Measurements from ENCODE around the gene OR56A1.
A peak's percentile ranks its signal among the peaks of the same experiment; 100 is the strongest.
"Not testable (repeated sequence)": the region's sequence is repeated elsewhere in the genome, so short reads cannot be mapped to it uniquely, and the experiment has no call there.

The OR56A1 gene

GRCh38 chr11:6030708-6031405 lies at the start of gene OR56A1:
Gene OR56A1 (minus strand): TSS chr11:6030758. CDS start chr11:6027692, 3,066 bp downstream.
- DNase-seq: no peak

DNA sequence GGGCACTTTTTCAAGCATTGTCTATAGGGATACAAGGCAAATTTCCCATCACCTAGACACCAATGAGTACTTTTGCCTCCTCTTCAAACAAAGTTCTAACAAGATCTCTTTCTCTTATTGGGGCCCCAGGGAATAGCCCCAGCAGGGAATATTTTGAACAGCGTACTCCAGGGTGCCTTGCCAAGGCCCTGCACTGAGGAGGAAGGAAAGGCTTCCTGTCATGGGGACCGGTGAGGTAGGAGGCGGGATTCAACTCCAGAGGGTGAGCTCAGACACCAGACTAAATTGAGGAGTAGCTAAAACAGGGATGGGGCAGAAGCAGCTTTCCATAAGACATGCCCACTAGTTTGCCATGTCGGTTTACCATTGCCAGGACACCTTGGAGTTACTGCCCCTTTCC lies 48.9 kb upstream of the OR56A1 start:
- DNase-seq: no peak

- no peak for DNase-seq
These were observed 47.2 kb upstream of the OR56A1 start for GRCh38 chr11:6077723-6078122.

GRCh38 chr11:6076443-6076842 lies 45.9 kb upstream of the OR56A1 start:
- DNase-seq: not testable (repeated sequence)

- DNase-seq: no peak
These were observed 36.9 kb upstream of the OR56A1 start for GRCh38 chr11:6067502-6067901.

- DNase-seq: no peak
These were observed 32.3 kb upstream of the OR56A1 start for GRCh38 chr11:6062691-6063358.

- DNase-seq: no peak
These were observed 30.9 kb upstream of the OR56A1 start for GRCh38 chr11:6061475-6061874.

DNA sequence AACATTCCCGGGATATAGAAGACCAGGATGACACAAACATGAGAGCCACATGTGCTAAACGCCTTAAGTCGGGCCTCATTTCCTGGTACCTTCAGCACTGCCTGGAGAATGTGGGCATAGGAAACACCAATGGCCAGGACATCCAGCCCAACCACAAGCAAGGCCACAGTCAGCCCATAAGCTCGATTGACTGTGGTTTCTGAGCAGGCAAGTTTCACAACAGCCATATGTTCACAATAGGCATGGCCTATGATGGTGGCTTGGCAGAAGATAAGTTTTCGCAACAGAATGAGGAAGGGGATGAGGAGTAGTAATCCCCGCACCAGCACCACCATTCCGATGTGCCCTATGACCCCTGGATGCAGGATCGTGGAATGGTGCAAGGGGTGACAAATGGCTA lies 26.9 kb upstream of the OR56A1 start:
- peak; percentile 7 to 48 for DNase-seq

GRCh38 chr11:6055569-6055968 lies 25.0 kb upstream of the OR56A1 start:
- no peak for DNase-seq

- no peak for DNase-seq
These were observed 21.8 kb upstream of the OR56A1 start for GRCh38 chr11:6052374-6052773.

DNA sequence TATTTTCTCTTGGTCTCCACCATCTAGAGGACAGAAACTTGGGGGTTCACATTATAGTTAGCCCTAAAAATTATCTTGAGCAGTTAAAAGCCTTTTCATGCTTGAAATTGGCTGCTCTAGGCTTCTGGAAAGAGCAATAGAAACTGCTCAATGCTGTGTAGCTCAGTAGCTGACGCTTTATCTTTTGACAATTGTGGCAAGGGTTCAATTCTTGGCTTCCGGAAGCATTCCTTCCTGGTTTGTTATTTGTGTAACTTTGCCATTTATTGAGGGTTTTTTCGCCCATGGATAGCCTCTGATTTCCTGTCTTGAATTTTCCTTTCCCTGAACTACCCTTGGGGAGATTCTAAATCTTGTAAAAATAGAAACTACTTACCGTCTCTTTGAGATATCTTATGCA lies 10.3 kb upstream of the OR56A1 start:
- no peak for DNase-seq

DNA sequence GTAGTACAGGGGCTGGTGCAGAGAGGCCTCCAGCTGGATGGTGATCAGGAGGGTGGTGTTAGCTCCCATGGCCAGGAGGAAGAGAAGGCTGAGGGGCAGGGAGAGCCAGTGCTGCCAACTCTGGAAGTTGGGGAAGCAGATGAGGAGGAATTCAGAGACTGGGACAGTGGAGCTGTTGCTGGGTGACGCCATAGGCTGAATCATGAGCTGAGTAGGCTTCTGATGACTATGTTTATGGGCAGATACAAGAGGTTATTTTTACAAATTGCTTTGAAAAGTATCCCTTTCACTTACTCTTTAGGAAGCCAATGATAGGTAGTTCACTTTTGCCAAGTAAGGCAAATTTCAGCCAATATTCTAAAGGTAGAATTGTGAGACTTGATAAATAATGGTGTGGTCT lies 3.1 kb downstream of the OR56A1 start:
- DNase-seq: no peak

GRCh38 chr11:6025056-6025455 lies 5.5 kb downstream of the OR56A1 start:
- no peak for DNase-seq

GRCh38 chr11:6022956-6023355 lies 7.6 kb downstream of the OR56A1 start:
- peak; percentile 62 to 69 for DNase-seq

- no peak for DNase-seq
These were observed 17.5 kb downstream of the OR56A1 start for GRCh38 chr11:6013042-6013441.

DNA sequence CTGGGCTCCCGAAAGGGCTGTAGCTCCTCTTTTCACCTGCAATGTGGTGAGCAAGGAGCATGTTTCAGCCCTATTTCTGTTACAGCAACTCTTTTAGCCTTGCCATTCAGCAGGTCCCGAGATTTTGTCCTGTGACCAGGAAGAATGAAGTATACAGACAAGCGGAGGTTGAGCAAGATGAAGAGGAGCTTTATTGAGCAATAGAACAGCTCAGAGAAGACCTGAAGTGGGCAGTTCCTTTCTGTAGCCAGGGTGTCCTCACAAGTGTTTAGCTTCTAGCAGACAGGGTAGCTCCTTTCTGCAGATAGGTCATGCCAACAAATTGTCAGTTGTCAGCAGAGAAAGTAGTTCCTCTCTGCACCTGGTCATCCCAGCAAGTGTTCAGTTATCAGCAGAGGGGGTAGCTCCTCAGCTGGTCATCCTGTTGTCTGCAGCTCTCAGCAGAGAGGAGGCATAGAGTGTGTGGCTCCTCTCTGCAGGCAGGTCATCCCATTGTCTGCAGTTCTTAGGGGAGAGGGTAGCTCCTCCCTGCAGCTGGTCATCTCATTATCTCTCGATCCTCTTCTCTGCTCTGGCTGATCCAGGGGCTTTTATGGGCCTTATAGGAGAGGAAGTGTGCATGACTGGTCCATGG lies 18.4 kb downstream of the OR56A1 start:
- DNase-seq: peak; percentile 56 to 58

DNA sequence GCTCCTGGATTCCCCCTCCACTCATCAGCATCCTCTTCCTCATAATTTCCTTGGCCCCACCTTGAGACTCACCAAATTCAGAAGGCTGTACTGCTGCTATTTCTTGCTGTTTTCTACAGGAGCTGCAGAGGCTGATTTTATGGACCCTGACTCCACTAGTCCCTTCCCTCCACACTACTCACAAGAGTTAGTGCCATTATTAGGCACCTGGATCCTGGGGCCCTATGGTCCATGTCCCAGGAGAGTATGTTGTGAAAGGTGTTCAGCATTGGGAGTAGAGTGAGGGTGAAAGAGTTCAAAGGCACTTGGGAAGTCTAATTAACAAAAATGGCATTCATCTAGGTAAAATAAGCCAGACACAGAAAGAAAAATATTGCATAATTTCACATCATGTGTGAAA lies 23.7 kb downstream of the OR56A1 start, which contains the start of gene OR56A4:
Gene OR56A4, minus strand, starts transcription at position 101 of the 400 bp plus-strand sequence. CDS start 3,954 bp downstream, outside the sequence.
- DNase-seq: no peak

DNA sequence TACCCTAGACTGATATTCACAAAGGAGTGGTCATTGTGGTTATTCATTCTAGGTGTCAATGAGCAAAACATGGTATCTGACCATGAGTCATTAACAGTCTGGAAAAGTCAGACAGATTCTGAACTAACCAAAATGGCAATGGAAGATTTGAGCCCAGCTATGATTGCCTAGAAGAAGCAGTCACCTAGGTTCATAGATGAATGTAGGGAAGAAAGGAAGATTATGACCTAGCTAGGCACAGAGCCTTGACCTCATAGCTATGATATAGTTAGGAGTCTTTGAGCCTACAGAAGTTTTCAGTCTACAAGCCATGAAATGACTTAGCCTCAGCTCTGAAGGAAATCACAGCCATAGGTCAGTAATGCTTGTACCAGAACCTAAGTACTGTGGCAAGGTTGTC lies 24.2 kb downstream of the OR56A1 start:
- no peak for DNase-seq

GRCh38 chr11:6002202-6002699 lies 28.3 kb downstream of the OR56A1 start:
- DNase-seq: no peak

GRCh38 chr11:5994791-5995190 lies 35.8 kb downstream of the OR56A1 start:
- no peak for DNase-seq

GRCh38 chr11:5992604-5993251 lies 37.8 kb downstream of the OR56A1 start:
- peak; percentile 12 to 37 for DNase-seq

DNA sequence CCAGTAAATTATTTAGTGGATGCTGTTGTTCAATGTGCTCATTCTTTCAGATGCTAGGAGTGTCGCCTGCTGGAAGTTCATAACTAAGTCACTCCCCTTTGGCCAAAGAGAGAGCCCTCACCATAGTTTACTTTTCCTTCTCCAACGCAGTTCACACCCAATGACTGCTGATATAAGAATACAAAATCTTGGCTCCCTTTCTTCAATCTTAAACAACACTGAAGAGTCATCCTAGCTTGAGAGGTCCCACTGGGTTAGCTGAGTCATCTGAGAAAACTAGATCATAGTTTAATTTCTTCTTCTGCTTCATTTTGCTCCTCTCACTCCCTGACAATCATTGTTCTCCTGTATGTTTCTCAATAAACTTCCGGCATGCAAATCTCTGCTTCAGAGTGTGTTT lies 38.4 kb downstream of the OR56A1 start:
- no peak for DNase-seq

GRCh38 chr11:5989203-5989602 lies 41.4 kb downstream of the OR56A1 start:
- no peak for DNase-seq
